Colonic mucosa (tissue), 4 donors: ENCODE data around the gene BFSP2. TPM values are rescaled to one million over a fixed set of nuclear protein-coding genes. Genes with fewer than 3 reads are reported as not detected.
"Not testable (repeated sequence)": the region's sequence is repeated elsewhere in the genome, so short reads cannot be mapped to it uniquely, and the experiment has no call there.

Experiments
- DNase-seq: peaks from one replicate; pipeline ENCODE4 v3.0.0-alpha.2; 2020
- H3K27ac ChIP-seq: fragments of 200-600 bp; one replicate; pipeline ENCODE4 v1.8.0; 2021
- H3K27me3 ChIP-seq: fragments of 200-600 bp; one replicate; pipeline ENCODE4 v1.8.0; 2021
- H3K36me3 ChIP-seq: fragments of 200-600 bp; one replicate; pipeline ENCODE4 v1.8.0; 2021
- H3K4me1 ChIP-seq: fragments of 200-600 bp; one replicate; pipeline ENCODE4 v1.8.0; 2021; ENCODE audit warnings: mild to moderate bottlenecking
- H3K4me3 ChIP-seq: fragments of 200-600 bp; one replicate; pipeline ENCODE4 v1.8.0; 2021
- H3K9ac ChIP-seq, 2 donors: one replicate each; pipeline ENCODE4 v1.7.0; 2013; ENCODE audit warnings: control low read depth in 2 of 2, low read depth in 2 of 2, low read length in 2 of 2
- H3K9me3 ChIP-seq: fragments of 200-600 bp; one replicate; pipeline ENCODE4 v1.8.0; 2021
- intact Hi-C: fragments of 100-400 bp; cut with DNase I; formaldehyde crosslinking; loops from one replicate; pipeline ENCODE4 v1.14.1; 2022
- total RNA-seq, 2 donors: library from RNA; stranded (reverse); fragmentation: NEBNext Ultra II Directional in 1 of 2; extraction: Animal tissue kit (Norgen Biotek cat#: 25700) in 1 of 2; gene quantifications; one replicate each; pipeline ENCODE4 v1.2.1, GENCODE V29; 2021
- TF ChIP-seq, protein P1 (sequence below): fragments of 200-600 bp; IDR thresholded peaks from one replicate; pipeline ENCODE4 v1.8.0; 2022; ENCODE audit warnings: antibody characterized with exemption, mild to moderate bottlenecking
- donor health status: healthy.
- donor health status: DM: no; HTN: no; CAD: no.
- donor health status: DM: no; HTN: no; CAD: no.

The BFSP2 gene
- total RNA-seq, 2 donors from 2014 or later, result 0.64 TPM; not detected in 1

DNA sequence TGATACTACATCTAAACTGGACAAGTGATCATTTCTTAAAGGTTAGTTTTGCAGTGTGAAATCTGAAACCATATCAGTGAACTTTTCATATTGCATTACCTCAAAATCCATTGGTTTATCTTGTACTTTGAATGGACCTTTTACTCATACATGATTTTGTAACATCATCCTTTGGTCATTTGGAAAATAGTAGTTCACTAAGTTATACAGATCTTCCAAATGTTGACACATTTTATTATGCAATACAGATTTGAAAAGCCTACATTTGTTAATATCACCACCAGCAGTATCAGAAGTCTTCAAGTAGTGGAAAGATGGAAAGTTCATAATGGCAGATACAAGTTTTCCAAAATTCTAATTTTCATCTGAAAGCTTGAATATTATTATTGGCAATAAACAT, 109.6 kb downstream of the BFSP2 start:
- Histone ChIP-seq H3K4me3 (no peak overlapping the region), H3K36me3 (no peaks in the 10 kb centered on the region), H3K27ac (no peak overlapping the region), H3K9me3 (no peaks in the 10 kb centered on the region), H3K27me3 (no peaks in the 10 kb centered on the region), H3K4me1 (no peaks in the 10 kb centered on the region), H3K9ac (no peak overlapping the region)
- TF ChIP-seq, protein P1, sequence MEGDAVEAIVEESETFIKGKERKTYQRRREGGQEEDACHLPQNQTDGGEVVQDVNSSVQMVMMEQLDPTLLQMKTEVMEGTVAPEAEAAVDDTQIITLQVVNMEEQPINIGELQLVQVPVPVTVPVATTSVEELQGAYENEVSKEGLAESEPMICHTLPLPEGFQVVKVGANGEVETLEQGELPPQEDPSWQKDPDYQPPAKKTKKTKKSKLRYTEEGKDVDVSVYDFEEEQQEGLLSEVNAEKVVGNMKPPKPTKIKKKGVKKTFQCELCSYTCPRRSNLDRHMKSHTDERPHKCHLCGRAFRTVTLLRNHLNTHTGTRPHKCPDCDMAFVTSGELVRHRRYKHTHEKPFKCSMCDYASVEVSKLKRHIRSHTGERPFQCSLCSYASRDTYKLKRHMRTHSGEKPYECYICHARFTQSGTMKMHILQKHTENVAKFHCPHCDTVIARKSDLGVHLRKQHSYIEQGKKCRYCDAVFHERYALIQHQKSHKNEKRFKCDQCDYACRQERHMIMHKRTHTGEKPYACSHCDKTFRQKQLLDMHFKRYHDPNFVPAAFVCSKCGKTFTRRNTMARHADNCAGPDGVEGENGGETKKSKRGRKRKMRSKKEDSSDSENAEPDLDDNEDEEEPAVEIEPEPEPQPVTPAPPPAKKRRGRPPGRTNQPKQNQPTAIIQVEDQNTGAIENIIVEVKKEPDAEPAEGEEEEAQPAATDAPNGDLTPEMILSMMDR, result no peak
- DNase-seq, result no peak
- intact Hi-C loops, result no loop called here

DNA sequence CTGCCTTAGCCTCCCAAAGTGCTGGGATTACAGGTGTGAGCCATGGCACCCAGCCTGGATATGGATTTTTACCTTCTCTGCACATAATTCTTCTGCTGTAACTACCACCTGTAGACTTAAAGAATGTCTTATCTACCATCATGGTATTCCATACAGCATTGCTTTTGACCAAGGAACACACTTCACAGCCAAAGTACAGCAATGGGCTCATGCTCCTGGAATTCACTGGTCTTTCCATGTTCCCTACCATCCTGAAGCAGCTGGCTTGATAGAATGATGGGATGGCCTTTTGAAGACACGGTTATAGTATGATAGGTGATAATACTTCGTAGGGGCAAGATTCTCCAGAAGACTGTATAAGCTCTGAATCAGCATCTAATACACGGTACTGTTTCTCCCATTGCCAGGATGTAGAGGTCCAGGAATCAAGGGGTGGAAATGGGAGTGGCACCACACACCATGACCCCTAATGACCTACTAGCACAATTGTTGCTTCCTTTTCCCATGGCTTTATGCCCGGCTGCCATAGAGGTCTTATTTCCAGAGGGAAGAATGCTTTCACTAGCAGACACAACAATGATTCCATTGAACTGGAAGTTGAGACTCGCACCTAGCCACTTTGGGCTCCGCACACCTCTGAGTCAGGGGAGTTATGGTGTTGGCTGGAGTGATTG, 112.7 kb downstream of the BFSP2 start:
- Histone ChIP-seq H3K4me3 (no peak overlapping the region), H3K36me3 (no peaks in the 10 kb centered on the region), H3K4me1 (no peaks in the 10 kb centered on the region), H3K9ac (no peak overlapping the region), H3K27me3 (no peaks in the 10 kb centered on the region), H3K9me3 (no peaks in the 10 kb centered on the region), H3K27ac (no peak overlapping the region)
- TF ChIP-seq, protein P1, result no peak
- intact Hi-C loops, result no loop called here
- DNase-seq, result no peak

DNA sequence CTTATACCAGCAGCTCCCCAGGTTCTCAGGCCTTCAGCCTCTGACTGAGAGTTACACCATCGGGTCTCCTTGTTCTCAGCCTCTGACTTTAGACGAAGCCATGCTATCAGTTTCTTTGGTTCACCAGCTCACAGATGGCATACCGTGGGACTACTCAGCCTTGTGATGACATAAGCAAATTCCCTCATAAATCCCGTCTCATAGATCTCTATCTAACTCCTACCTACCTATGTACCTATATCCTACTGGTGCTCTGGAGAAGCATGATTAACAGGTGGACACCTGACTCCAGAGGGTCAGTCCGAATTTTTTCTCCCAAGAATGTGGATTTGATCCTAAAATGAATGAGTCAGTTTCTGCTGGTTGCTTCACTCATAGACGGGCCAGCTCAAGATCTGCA, 114.6 kb downstream of the BFSP2 start:
- H3K9me3 ChIP-seq, result no peaks in the 10 kb centered on the region
- no peaks in the 10 kb centered on the region for H3K4me1 ChIP-seq
- H3K27me3 ChIP-seq, result no peaks in the 10 kb centered on the region
- H3K4me3 ChIP-seq, result no peak overlapping the region
- H3K9ac ChIP-seq, result no peak overlapping the region
- intact Hi-C loops, result no loop called here
- DNase-seq, result no peak
- H3K36me3 ChIP-seq, result no peaks in the 10 kb centered on the region
- no peak overlapping the region for H3K27ac ChIP-seq
- TF ChIP-seq, protein P1, result no peak

DNA sequence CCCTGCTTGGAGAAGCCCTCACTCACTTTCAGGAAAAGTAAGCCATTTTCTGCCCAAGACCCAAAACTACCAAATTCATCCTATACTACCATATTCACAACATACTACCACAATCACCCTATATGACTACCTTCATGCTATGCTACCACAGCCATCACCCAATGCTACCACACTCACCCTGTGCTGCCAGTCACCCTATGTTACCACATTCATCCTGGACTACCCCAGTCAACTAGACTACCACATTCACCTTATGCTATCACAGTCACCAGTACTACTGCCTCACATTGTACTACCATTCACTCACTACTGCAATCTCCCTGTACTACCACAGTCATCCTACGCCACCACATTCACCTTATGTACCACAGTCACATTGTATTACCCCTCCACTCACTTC, 115.3 kb downstream of the BFSP2 start:
- no peaks in the 10 kb centered on the region for H3K36me3 ChIP-seq
- TF ChIP-seq, protein P1, result no peak
- intact Hi-C loops, result no loop called here
- no peaks in the 10 kb centered on the region for H3K9me3 ChIP-seq
- no peak overlapping the region for H3K27ac ChIP-seq
- H3K9ac ChIP-seq, result no peak overlapping the region
- H3K4me1 ChIP-seq, result no peaks in the 10 kb centered on the region
- DNase-seq, result no peak
- H3K4me3 ChIP-seq, result no peak overlapping the region
- no peaks in the 10 kb centered on the region for H3K27me3 ChIP-seq

DNA sequence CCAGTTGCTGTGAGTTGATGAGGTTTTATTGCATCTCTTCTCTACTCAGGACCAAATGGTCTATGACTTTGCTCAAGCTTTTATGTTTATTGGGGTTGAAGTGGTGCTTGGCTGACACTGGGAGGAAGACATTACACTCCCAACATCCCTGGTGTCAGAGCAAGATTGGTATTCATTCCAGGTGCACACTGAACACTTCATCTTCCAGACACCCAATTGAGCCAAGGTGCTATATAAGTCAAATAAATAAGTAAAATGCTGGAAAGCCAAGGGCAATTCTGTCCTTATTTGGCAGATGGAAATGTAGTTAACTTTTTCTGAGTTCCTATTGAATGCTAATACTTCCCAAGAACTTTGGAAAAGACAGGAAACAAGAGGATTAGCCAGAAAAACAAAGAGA, 120.4 kb downstream of the BFSP2 start:
- no peak for DNase-seq
- Histone ChIP-seq H3K27ac (no peak overlapping the region), H3K4me1 (no peaks in the 10 kb centered on the region), H3K27me3 (no peaks in the 10 kb centered on the region), H3K4me3 (no peak overlapping the region), H3K9me3 (no peaks in the 10 kb centered on the region), H3K9ac (no peak overlapping the region), H3K36me3 (no peaks in the 10 kb centered on the region)
- TF ChIP-seq, protein P1, result no peak
- intact Hi-C loops, result no loop called here

DNA sequence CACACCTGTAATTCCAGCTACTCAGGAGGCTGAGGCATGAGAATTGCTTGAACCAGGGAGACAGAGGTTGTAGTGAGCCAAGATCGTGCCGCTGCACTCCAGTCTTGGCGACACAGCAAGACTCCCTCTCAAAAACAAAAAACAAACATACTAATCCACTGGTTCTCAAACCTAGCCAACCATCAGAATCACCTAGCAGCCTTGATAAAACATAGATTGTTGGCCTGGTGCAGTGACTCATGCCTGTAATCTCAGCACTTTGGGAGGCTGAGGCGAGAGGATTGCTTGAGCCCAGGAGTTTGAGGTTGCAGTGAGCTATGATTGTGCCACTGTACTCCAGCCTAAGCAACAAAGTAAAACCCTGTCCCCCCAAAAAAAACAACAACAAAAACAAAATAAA, 121.1 kb downstream of the BFSP2 start:
- H3K4me1 ChIP-seq, H3K27me3 ChIP-seq, H3K36me3 ChIP-seq, H3K9me3 ChIP-seq, intact Hi-C loops, H3K9ac ChIP-seq, DNase-seq, H3K27ac ChIP-seq, H3K4me3 ChIP-seq: not testable (repeated sequence)
